Testis (tissue), 2 donors: ENCODE data around the gene NEURL1B.

Experiments
- CTCF ChIP-seq, 3 experiments: fragments of 450-650 bp in 2 of 3; fragments of 200-600 bp in 1 of 3; sonication (generic) in 1 of 3; IDR thresholded peaks; one replicate each; pipeline ENCODE4 v1.5.1; 2016 to 2019; ENCODE audit warnings: antibody characterized with exemption in 3 of 3, mild to moderate bottlenecking in 2 of 3, moderate library complexity in 1 of 3
- POLR2A ChIP-seq: fragments of 450-650 bp; IDR thresholded peaks from one replicate; pipeline ENCODE4 v1.6.1; 2017; ENCODE audit warnings: antibody characterized with exemption, mild to moderate bottlenecking, moderate library complexity

DNA sequence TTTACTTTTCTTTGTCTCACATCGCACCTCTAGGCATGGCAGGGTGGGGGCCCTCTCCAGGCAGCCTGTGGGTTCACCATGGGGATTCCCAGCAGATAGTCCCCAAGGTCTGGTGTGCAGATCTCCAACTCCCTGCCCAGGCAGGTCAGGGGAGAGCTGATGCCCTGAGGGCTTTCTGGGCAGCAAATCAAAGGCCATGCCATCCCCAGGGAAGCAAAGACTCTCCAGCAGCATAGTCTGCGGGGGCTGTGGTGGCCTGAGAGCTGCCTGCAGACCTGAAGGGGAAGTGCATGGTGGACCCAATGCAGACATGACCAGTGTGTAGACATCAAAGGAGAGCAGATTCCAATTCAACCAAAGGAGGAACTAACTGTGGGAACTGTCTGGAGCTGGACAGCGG, 7.7 kb downstream of the NEURL1B start:
- no peak for TF ChIP-seq CTCF (IDR thresholded peaks at IDR 0.05)
- TF ChIP-seq POLR2A, result no peak
